Right atrium auricular region (tissue), 2 donors: Measurements from ENCODE around the gene COL17A1. TPM values are rescaled to one million over a fixed set of nuclear protein-coding genes. Genes with fewer than 3 reads are reported as not detected.

Experiments
- DNase-seq: peaks from one replicate; pipeline ENCODE4 v3.0.0-alpha.2; 2019; ENCODE audit warnings: low spot score
- H3K27ac ChIP-seq, 2 donors: fragments of 200-600 bp; sonication (generic); 1 replicate in 1 of 2; 2 replicates in 1 of 2; pipeline ENCODE4 v1.5.1; 2016 to 2019
- H3K27me3 ChIP-seq, 2 donors: fragments of 200-600 bp; sonication (generic); one replicate each; pipeline versions ENCODE4 v1.5.1 to v1.6.0; 2017 to 2019
- H3K36me3 ChIP-seq: fragments of 200-600 bp; sonication (generic); one replicate; pipeline ENCODE4 v1.5.1; 2016
- H3K4me1 ChIP-seq, 2 donors: fragments of 200-600 bp; sonication (generic); one replicate each; pipeline versions ENCODE4 v1.5.1 to v1.6.0; 2017 to 2019
- H3K4me3 ChIP-seq, 2 donors: fragments of 200-600 bp; sonication (generic); 1 replicate in 1 of 2; 2 replicates in 1 of 2; pipeline ENCODE4 v1.5.1; 2017 to 2019; ENCODE audit warnings: mild to moderate bottlenecking in 1 of 2, moderate library complexity in 1 of 2
- H3K9me3 ChIP-seq, 2 donors: fragments of 200-600 bp; sonication (generic); one replicate each; pipeline ENCODE4 v1.5.1; 2019
- total RNA-seq, 2 donors: library from RNA; depleted of rRNA; stranded (reverse); fragments of >200 nt; gene quantifications; one replicate each; pipeline ENCODE4 v1.1.0, GENCODE V29; 2016
- TF ChIP-seq, protein P1 (sequence below), 2 donors: fragments of 200-600 bp; sonication (generic); IDR thresholded peaks; one replicate each; pipeline ENCODE4 v1.5.1; 2019; ENCODE audit warnings: antibody characterized with exemption in 2 of 2

Gene COL17A1
- total RNA-seq, 2 donors from 2014 or later: 0.26 to 6.2 TPM

- Histone ChIP-seq H3K4me1 (no peaks in the 10 kb centered on the region), H3K27me3 (no peaks in the 10 kb centered on the region), H3K4me3 (no peak overlapping the region), H3K36me3 (no peaks in the 10 kb centered on the region), H3K27ac (no peak overlapping the region), H3K9me3 (no peaks in the 10 kb centered on the region)
- TF ChIP-seq, protein P1, sequence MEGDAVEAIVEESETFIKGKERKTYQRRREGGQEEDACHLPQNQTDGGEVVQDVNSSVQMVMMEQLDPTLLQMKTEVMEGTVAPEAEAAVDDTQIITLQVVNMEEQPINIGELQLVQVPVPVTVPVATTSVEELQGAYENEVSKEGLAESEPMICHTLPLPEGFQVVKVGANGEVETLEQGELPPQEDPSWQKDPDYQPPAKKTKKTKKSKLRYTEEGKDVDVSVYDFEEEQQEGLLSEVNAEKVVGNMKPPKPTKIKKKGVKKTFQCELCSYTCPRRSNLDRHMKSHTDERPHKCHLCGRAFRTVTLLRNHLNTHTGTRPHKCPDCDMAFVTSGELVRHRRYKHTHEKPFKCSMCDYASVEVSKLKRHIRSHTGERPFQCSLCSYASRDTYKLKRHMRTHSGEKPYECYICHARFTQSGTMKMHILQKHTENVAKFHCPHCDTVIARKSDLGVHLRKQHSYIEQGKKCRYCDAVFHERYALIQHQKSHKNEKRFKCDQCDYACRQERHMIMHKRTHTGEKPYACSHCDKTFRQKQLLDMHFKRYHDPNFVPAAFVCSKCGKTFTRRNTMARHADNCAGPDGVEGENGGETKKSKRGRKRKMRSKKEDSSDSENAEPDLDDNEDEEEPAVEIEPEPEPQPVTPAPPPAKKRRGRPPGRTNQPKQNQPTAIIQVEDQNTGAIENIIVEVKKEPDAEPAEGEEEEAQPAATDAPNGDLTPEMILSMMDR (IDR thresholded peaks at IDR 0.05): no peak
- peak; percentile 53 for DNase-seq
Observed at GRCh38 chr10:104041891-104042535, 43.7 kb downstream of the COL17A1 start.

DNA sequence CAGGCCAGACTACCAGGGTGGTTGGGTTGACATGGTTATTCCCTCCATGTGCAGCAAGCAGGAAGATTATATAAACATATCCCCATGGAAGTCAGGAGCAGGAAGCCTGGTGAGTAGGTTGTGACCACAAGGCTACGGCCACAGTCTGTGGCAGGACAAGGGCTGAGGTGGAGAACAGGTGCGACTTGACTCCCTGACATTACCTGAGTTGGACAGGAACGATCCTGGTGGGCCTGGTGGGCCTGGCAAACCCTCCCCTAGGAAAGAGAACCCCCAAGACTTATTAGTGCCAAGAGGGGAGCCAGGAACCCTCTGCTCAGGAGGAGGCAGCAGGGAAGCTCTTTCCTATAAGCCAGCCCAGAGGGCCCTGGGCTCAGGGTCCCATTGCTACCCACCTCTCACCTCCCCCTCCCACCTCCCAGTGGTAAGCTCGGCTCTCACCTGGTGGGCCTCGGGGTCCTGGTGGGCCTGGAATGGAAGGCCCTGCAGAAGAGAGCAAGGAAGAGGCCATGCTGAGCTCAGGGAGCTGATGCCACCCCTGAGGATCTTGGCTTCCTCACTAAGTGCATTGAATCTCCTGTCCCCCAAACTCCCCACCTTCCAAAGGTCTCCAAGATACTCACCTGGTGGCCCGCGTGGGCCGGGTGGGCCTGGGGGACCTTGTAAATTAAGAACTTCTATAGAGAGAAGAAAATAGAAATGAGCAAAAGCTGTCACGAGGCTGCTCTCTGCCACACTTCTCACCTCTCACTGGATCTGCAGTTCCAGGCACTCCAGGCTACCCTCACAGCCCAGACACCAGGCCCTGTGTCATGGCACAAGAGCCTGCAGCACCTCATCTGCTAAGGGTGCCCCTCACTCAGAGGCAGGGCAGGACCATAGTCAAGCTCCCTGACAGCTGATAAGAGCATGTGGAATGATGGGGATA, 44.6 kb downstream of the COL17A1 start:
- H3K27me3 ChIP-seq: no peaks in the 10 kb centered on the region
- peak; percentile 53 for DNase-seq
- TF ChIP-seq, protein P1 (IDR thresholded peaks at IDR 0.05): no peak
- H3K4me1 ChIP-seq: no peaks in the 10 kb centered on the region
- no peaks in the 10 kb centered on the region for H3K9me3 ChIP-seq
- H3K4me3 ChIP-seq: no peak overlapping the region
- H3K36me3 ChIP-seq: no peaks in the 10 kb centered on the region
- H3K27ac ChIP-seq: no peak overlapping the region

- no peak for DNase-seq
Observed at GRCh38 chr10:104040382-104040781, 45.3 kb downstream of the COL17A1 start.

GRCh38 chr10:104038958-104039752, 46.5 kb downstream of the COL17A1 start:
- H3K27me3 ChIP-seq: no peaks in the 10 kb centered on the region
- H3K36me3 ChIP-seq: no peaks in the 10 kb centered on the region
- no peak for DNase-seq
- H3K9me3 ChIP-seq: no peaks in the 10 kb centered on the region
- no peak overlapping the region for H3K27ac ChIP-seq
- TF ChIP-seq, protein P1 (IDR thresholded peaks at IDR 0.05): no peak
- H3K4me3 ChIP-seq: no peak overlapping the region
- no peaks in the 10 kb centered on the region for H3K4me1 ChIP-seq

More at GRCh38 chr10:104040382-104040781, 45.3 kb downstream of the COL17A1 start:
- no peak overlapping the region for H3K27ac ChIP-seq
- H3K36me3 ChIP-seq: no peaks in the 10 kb centered on the region
- TF ChIP-seq, protein P1 (IDR thresholded peaks at IDR 0.05): no peak
- no peak overlapping the region for H3K4me3 ChIP-seq
- no peaks in the 10 kb centered on the region for H3K27me3 ChIP-seq
- H3K9me3 ChIP-seq: no peaks in the 10 kb centered on the region
- H3K4me1 ChIP-seq: no peaks in the 10 kb centered on the region

DNA sequence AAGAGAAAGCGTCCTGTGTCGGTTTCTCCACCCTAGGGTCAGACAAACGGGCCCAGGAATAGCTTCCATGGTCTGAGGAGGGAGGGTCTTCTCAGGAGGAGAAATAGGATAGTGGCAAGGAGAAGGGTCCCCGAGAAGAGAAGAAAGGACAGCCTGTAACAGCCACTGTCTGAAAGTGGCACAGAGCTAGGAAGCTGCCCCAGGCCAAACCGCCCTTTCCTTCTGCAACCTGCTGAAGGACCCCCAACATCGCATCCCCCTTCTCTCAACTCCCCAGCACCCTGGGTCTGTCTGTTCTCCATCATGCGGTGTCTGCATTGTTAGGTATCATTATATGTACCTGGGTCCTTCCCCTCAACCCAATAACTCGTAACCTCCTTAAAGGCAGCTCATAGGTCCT, 47.1 kb downstream of the COL17A1 start:
- H3K4me3 ChIP-seq: no peak overlapping the region
- no peaks in the 10 kb centered on the region for H3K4me1 ChIP-seq
- DNase-seq: peak; percentile 46
- no peak overlapping the region for H3K27ac ChIP-seq
- TF ChIP-seq, protein P1 (IDR thresholded peaks at IDR 0.05): no peak
- no peaks in the 10 kb centered on the region for H3K36me3 ChIP-seq
- no peaks in the 10 kb centered on the region for H3K27me3 ChIP-seq
- no peaks in the 10 kb centered on the region for H3K9me3 ChIP-seq
